A673 (cell line): ENCODE measurements around the gene ABCC9.

ENCODE experiments used
- EZH2 ChIP-seq: fragments of 200-600 bp; sonication (generic); IDR thresholded peaks from 2 replicates; pipeline ENCODE4 v1.6.1; 2017; ENCODE audit warnings: borderline replicate concordance, low read depth, mild to moderate bottlenecking, mixed read lengths, antibody characterized with exemption, low read length; ENCODE audit not compliant: poor library complexity, severe bottlenecking
- TF ChIP-seq, protein P1 (sequence below): fragments of 300-800, 200-600 bp; sonication (generic); conservative IDR thresholded peaks from 2 replicates; pipeline ENCODE4 v1.5.1; 2017; ENCODE audit warnings: low read depth, mild to moderate bottlenecking, antibody characterized with exemption, low read length, moderate library complexity, mixed read lengths

DNA sequence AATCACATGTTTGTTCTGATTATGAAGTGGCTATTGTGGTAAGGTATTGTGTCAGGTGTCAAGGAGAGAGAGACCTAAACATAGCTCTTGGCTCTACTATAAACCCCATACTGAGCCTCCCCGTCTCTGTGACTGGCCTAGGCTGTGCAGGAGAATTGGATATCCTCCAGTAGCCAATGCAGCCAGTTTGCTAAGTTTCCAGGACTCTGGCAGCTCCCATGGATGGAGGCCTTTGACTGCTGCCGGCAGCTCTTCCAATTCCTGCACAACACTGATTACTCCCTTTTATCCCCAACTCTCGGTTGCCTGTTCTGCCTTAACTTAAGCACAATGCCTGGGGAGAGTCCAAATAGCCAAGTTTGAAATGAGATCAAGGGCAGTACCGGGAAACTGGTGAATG, 59.3 kb downstream of the ABCC9 start:
- TF ChIP-seq, protein P1, sequence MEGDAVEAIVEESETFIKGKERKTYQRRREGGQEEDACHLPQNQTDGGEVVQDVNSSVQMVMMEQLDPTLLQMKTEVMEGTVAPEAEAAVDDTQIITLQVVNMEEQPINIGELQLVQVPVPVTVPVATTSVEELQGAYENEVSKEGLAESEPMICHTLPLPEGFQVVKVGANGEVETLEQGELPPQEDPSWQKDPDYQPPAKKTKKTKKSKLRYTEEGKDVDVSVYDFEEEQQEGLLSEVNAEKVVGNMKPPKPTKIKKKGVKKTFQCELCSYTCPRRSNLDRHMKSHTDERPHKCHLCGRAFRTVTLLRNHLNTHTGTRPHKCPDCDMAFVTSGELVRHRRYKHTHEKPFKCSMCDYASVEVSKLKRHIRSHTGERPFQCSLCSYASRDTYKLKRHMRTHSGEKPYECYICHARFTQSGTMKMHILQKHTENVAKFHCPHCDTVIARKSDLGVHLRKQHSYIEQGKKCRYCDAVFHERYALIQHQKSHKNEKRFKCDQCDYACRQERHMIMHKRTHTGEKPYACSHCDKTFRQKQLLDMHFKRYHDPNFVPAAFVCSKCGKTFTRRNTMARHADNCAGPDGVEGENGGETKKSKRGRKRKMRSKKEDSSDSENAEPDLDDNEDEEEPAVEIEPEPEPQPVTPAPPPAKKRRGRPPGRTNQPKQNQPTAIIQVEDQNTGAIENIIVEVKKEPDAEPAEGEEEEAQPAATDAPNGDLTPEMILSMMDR, result no peak
- TF ChIP-seq EZH2, result no peak
